Right renal cortex interstitium (tissue), 3 donors: ENCODE results near the gene RPS10. TPM values are rescaled to one million over a fixed set of nuclear protein-coding genes. Genes with fewer than 3 reads are reported as not detected.

Source experiments
- DNase-seq, 3 donors: peaks; one replicate each; pipeline ENCODE4 v3.0.0-alpha.2; 2013; ENCODE audit warnings: low read depth in 3 of 3, low spot score in 2 of 3
- polyA plus RNA-seq, 3 donors: library from polyadenylated mRNA; unstranded; fragments of 120-200 nt; gene quantifications; one replicate each; pipeline ENCODE4 v1.2.1, GENCODE V29; 2013; ENCODE audit not compliant: insufficient read length in 3 of 3

The RPS10 gene
- 1,000 to 10,000 TPM; 1,392 to 1,491 (median 1,410) TPM for polyA plus RNA-seq

- peak; percentile 78 to 85 (median 84) for DNase-seq
Measured at GRCh38 chr6:34425498-34426410, at the start of gene RPS10. TSS of gene RPS10 (minus strand) at chr6:34426069. CDS start at chr6:34425221, 848 bp downstream.

- DNase-seq: no peak
Measured at GRCh38 chr6:34475238-34475682, 49.4 kb upstream of the RPS10 start.

GRCh38 chr6:34474754-34475153, 48.9 kb upstream of the RPS10 start:
- no peak for DNase-seq

GRCh38 chr6:34473967-34474366, 48.1 kb upstream of the RPS10 start:
- no peak for DNase-seq

GRCh38 chr6:34472425-34472824, 46.6 kb upstream of the RPS10 start:
- DNase-seq: no peak

- no peak for DNase-seq
Measured at GRCh38 chr6:34469499-34469898, 43.6 kb upstream of the RPS10 start.

- no peak for DNase-seq
Measured at GRCh38 chr6:34468378-34468892, 42.6 kb upstream of the RPS10 start.

- no peak for DNase-seq
Measured at GRCh38 chr6:34466242-34467185, 40.6 kb upstream of the RPS10 start.

GRCh38 chr6:34465531-34466241, 39.8 kb upstream of the RPS10 start, which contains the start of gene PACSIN1:
TSS of gene PACSIN1 (plus strand) at chr6:34466076. CDS start at chr6:34526306, 60,230 bp downstream.
- no peak for DNase-seq

- no peak for DNase-seq
Measured at GRCh38 chr6:34463849-34464248, 38.0 kb upstream of the RPS10 start.

- no peak for DNase-seq
Measured at GRCh38 chr6:34463299-34463698, 37.4 kb upstream of the RPS10 start.

GRCh38 chr6:34462551-34462971, 36.7 kb upstream of the RPS10 start:
- no peak for DNase-seq

- no peak for DNase-seq
Measured at GRCh38 chr6:34462010-34462409, 36.1 kb upstream of the RPS10 start.

- DNase-seq: no peak
Measured at GRCh38 chr6:34460796-34461507, 35.1 kb upstream of the RPS10 start.

GRCh38 chr6:34459899-34460593, 34.2 kb upstream of the RPS10 start:
- no peak for DNase-seq

GRCh38 chr6:34457742-34458735, 32.2 kb upstream of the RPS10 start:
- DNase-seq: no peak

GRCh38 chr6:34457382-34457741, 31.5 kb upstream of the RPS10 start:
- no peak for DNase-seq

- DNase-seq: no peak
Measured at GRCh38 chr6:34455831-34456230, 30.0 kb upstream of the RPS10 start.
